H9 (cell line): ENCODE data around the gene SMCO3. TPM values are rescaled to one million over a fixed set of nuclear protein-coding genes. Genes with fewer than 3 reads are reported as not detected.

Source experiments
- DNase-seq: peaks from one replicate; pipeline ENCODE4 v3.0.0-alpha.2; 2017
- H2AFZ ChIP-seq: one replicate; pipeline ENCODE4 v1.6.1; 2013; ENCODE audit warnings: mild to moderate bottlenecking, low read length, control low read depth, moderate library complexity
- H2AK5ac ChIP-seq: 2 replicates; pipeline ENCODE4 v1.6.1; 2013; ENCODE audit warnings: low read length, control low read depth, mixed read lengths; ENCODE audit not compliant: insufficient read length
- H2BK120ac ChIP-seq: one replicate; pipeline ENCODE4 v1.6.1; 2013; ENCODE audit warnings: low read depth, mild to moderate bottlenecking, low read length, control low read depth, inconsistent platforms; ENCODE audit not compliant: poor library complexity, severe bottlenecking
- H2BK12ac ChIP-seq: 2 replicates; pipeline ENCODE4 v1.6.1; 2013; ENCODE audit warnings: low read length, control low read depth, mixed read lengths, low read depth; ENCODE audit not compliant: insufficient read length
- H2BK15ac ChIP-seq: 2 replicates; pipeline ENCODE4 v1.6.1; 2013; ENCODE audit warnings: low read depth, low read length, control low read depth
- H2BK20ac ChIP-seq: one replicate; pipeline ENCODE4 v1.6.1; 2013; ENCODE audit warnings: low read depth, mild to moderate bottlenecking, low read length, control low read depth, inconsistent platforms; ENCODE audit not compliant: poor library complexity, severe bottlenecking
- H2BK5ac ChIP-seq: 2 replicates; pipeline ENCODE4 v1.6.1; 2013; ENCODE audit warnings: low read length, control low read depth, mixed read lengths; ENCODE audit not compliant: insufficient read length
- H3K14ac ChIP-seq: 2 replicates; pipeline ENCODE4 v1.6.1; 2013; ENCODE audit warnings: low read length, control low read depth; ENCODE audit not compliant: insufficient read depth
- H3K18ac ChIP-seq: 2 replicates; pipeline ENCODE4 v1.6.1; 2013; ENCODE audit warnings: low read depth, mild to moderate bottlenecking, mixed read lengths, low read length, control low read depth; ENCODE audit not compliant: insufficient read length
- H3K23ac ChIP-seq: 2 replicates; pipeline ENCODE4 v1.6.1; 2013; ENCODE audit warnings: low read length, control low read depth, mixed read lengths, low read depth; ENCODE audit not compliant: insufficient read length
- H3K23me2 ChIP-seq: 2 replicates; pipeline ENCODE4 v1.6.1; 2013; ENCODE audit warnings: low read depth, mild to moderate bottlenecking, mixed read lengths, low read length, control low read depth; ENCODE audit not compliant: insufficient read length, poor library complexity, severe bottlenecking
- H3K27ac ChIP-seq: 2 replicates; pipeline ENCODE4 v1.5.1; 2013; ENCODE audit warnings: low read length, control low read depth, mixed read lengths, low read depth; ENCODE audit not compliant: insufficient read length
- H3K27me3 ChIP-seq: 2 replicates; pipeline ENCODE4 v1.6.1; 2013; ENCODE audit warnings: low read length, control low read depth, inconsistent platforms; ENCODE audit not compliant: insufficient read depth
- H3K4ac ChIP-seq: 2 replicates; pipeline ENCODE4 v1.6.1; 2013; ENCODE audit warnings: low read depth, mild to moderate bottlenecking, control low read depth, inconsistent platforms, low read length, moderate library complexity
- H3K4me1 ChIP-seq: 2 replicates; pipeline ENCODE4 v1.6.1; 2013; ENCODE audit warnings: low read length, control low read depth, inconsistent platforms; ENCODE audit not compliant: insufficient read depth
- H3K4me2 ChIP-seq: 2 replicates; pipeline ENCODE4 v1.6.1; 2013; ENCODE audit warnings: low read length, control low read depth, mixed read lengths; ENCODE audit not compliant: insufficient read length, insufficient read depth
- H3K56ac ChIP-seq: 2 replicates; pipeline ENCODE4 v1.6.1; 2013; ENCODE audit warnings: low read depth, mild to moderate bottlenecking, mixed read lengths, low read length, control low read depth; ENCODE audit not compliant: insufficient read length
- H3K79me1 ChIP-seq: 2 replicates; pipeline ENCODE4 v1.6.1; 2013; ENCODE audit warnings: low read depth, mild to moderate bottlenecking, moderate library complexity, low read length, control low read depth, inconsistent platforms; ENCODE audit not compliant: insufficient read depth, poor library complexity, severe bottlenecking
- H3K79me2 ChIP-seq: 2 replicates; pipeline ENCODE4 v1.6.1; 2013; ENCODE audit warnings: low read length, control low read depth, inconsistent platforms; ENCODE audit not compliant: insufficient read depth
- H3K9ac ChIP-seq: 2 replicates; pipeline ENCODE4 v1.6.1; 2013; ENCODE audit warnings: low read length, control low read depth, mixed read lengths; ENCODE audit not compliant: insufficient read length; ENCODE audit errors: extremely low read depth
- H3K9me3 ChIP-seq: one replicate; pipeline ENCODE4 v1.6.1; 2013; ENCODE audit warnings: low read depth, low read length, inconsistent platforms; ENCODE audit not compliant: control insufficient read depth
- H3T11ph ChIP-seq: one replicate; pipeline ENCODE4 v1.6.1; 2013; ENCODE audit warnings: mild to moderate bottlenecking, low read length, control low read depth, inconsistent platforms
- H4K20me1 ChIP-seq: one replicate; pipeline ENCODE4 v1.6.1; 2013; ENCODE audit not compliant: control insufficient read depth, insufficient read length, insufficient read depth
- H4K5ac ChIP-seq: 2 replicates; pipeline ENCODE4 v1.6.1; 2013; ENCODE audit warnings: low read depth, mild to moderate bottlenecking, mixed read lengths, low read length, control low read depth; ENCODE audit not compliant: insufficient read length
- H4K8ac ChIP-seq: replicated peaks from 2 replicates; pipeline ENCODE4 v1.6.1; 2013; ENCODE audit warnings: low read length, control low read depth, mixed read lengths, low read depth; ENCODE audit not compliant: insufficient read length
- H4K91ac ChIP-seq: 2 replicates; pipeline ENCODE4 v1.6.1; 2013; ENCODE audit warnings: low read depth, mild to moderate bottlenecking, moderate library complexity, mixed read lengths, low read length, control low read depth; ENCODE audit not compliant: insufficient read length
- H3K27ac Mint-ChIP-seq, 3 experiments: 2 replicates in 2 of 3; 3 replicates in 1 of 3; pipeline ENCODE4 v1.8.0; 2020 to 2021; ENCODE audit warnings: mixed read lengths in 3 of 3, mild to moderate bottlenecking in 1 of 3, moderate library complexity in 1 of 3
- H3K27me3 Mint-ChIP-seq: 2 replicates; pipeline ENCODE4 v1.8.0; 2021; ENCODE audit warnings: low read depth, mild to moderate bottlenecking, moderate library complexity, mixed read lengths
- H3K36me3 Mint-ChIP-seq, 3 experiments: 2 replicates in 2 of 3; 3 replicates in 1 of 3; pipeline ENCODE4 v1.8.0; 2020 to 2021; ENCODE audit warnings: low read depth in 3 of 3, mixed read lengths in 3 of 3; ENCODE audit not compliant: insufficient read depth in 1 of 3
- H3K4me1 Mint-ChIP-seq, 2 experiments: 2 replicates each; pipeline ENCODE4 v1.8.0; 2020; ENCODE audit warnings: mixed read lengths in 2 of 2
- H3K4me3 Mint-ChIP-seq, 2 experiments: 2 replicates in 1 of 2; 3 replicates in 1 of 2; pipeline ENCODE4 v1.8.0; 2020 to 2021; ENCODE audit warnings: mild to moderate bottlenecking in 2 of 2, mixed read lengths in 2 of 2, moderate library complexity in 1 of 2
- H3K9me3 Mint-ChIP-seq, 2 experiments: 2 replicates in 1 of 2; 3 replicates in 1 of 2; pipeline ENCODE4 v1.8.0; 2020; ENCODE audit warnings: mild to moderate bottlenecking in 2 of 2, mixed read lengths in 2 of 2, moderate library complexity in 1 of 2
- CTCF ChIP-seq: fragments of 200-600 bp; sonication (generic); conservative IDR thresholded peaks from 3 replicates; pipeline ENCODE4 v1.8.0; 2021; ENCODE audit warnings: antibody characterized with exemption, mild to moderate bottlenecking
- WGBS: extraction: QIAGEN DNeasy Blood & Tissue Kit; methylation state at CpG from one replicate; pipeline ENCODE4 v1.1.7; 2013; ENCODE audit warnings: missing lambda C conversion rate, low lambda C conversion rate, mixed read lengths; ENCODE audit not compliant: insufficient read length; ENCODE audit errors: extremely low coverage; 5-methylcytosine and 5-hydroxymethylcytosine counted together
- total RNA-seq: library from RNA; stranded (reverse); gene quantifications from 2 replicates; pipeline ENCODE4 v1.2.1, GENCODE V29; 2021

Gene SMCO3
- total RNA-seq, 1 experiment from 2014 or later = not detected

GRCh38 chr12:14802721-14803010 is 11.3 kb downstream of the SMCO3 start:
- Mint-ChIP-seq H3K36me3 (peaks cover 5 to 31% (median 23%) of the 10 kb centered on the region in 3 experiments; a peak in 5 of 7 replicates), H3K4me3 (no peak overlapping the region), H3K27me3 (no peaks in the 10 kb centered on the region), H3K4me1 (peaks cover 7 to 18% of the 10 kb centered on the region in 2 experiments; a peak in 3 of 4 replicates), H3K27ac (no peak overlapping the region), H3K9me3 (no peaks in the 10 kb centered on the region)
- Histone ChIP-seq H2BK5ac (peak overlapping the region; percentile 7), H3K18ac (no peak overlapping the region), H3K27me3 (no peaks in the 10 kb centered on the region), H4K8ac (no peak overlapping the region), H3K4ac (no peak overlapping the region), H2BK15ac (no peak overlapping the region), H3K23me2 (no peaks in the 10 kb centered on the region), H2AK5ac (no peak overlapping the region), H3K4me1 (no peaks in the 10 kb centered on the region), H2AFZ (no peak overlapping the region), H4K20me1 (no peaks in the 10 kb centered on the region), H2BK120ac (no peak overlapping the region), H3K79me1 (peaks cover 3% of the 10 kb centered on the region), H3K79me2 (peaks cover 18% of the 10 kb centered on the region), H3K23ac (no peak overlapping the region), H4K5ac (no peak overlapping the region), H3K56ac (no peak overlapping the region), H3T11ph (no peak overlapping the region), H4K91ac (no peak overlapping the region), H3K27ac (no peak overlapping the region), H2BK12ac (no peak overlapping the region), H3K14ac (peak overlapping the region; percentile 87), H3K9me3 (no peaks in the 10 kb centered on the region), H3K9ac (peak overlapping the region; percentile 89), H3K4me2 (peak overlapping the region; percentile 85), H2BK20ac (no peak overlapping the region)
- TF ChIP-seq CTCF = no peak
- no CpG with 5 or more reads among the region's 7 CpGs for WGBS
- DNase-seq = no peak
